Mesenteric fat pad (tissue), 1 donor: ENCODE data around the gene MEF2C. TPM values are rescaled to one million over a fixed set of nuclear protein-coding genes. Genes with fewer than 3 reads are reported as not detected.

Experiments used
- DNase-seq: peaks from one replicate; pipeline ENCODE4 v3.0.0-alpha.2; 2020; ENCODE audit warnings: low spot score
- total RNA-seq: library from RNA; stranded (reverse); fragmentation: NEBNext Ultra II Directional; extraction: Animal tissue kit (Norgen Biotek cat#: 25700); gene quantifications from one replicate; pipeline ENCODE4 v1.2.1, GENCODE V29; 2021
- donor health status: DM: yes; HTN: yes; CAD: no.

Gene MEF2C
- total RNA-seq, 1 donor from 2014 or later: 62.2 TPM

DNA sequence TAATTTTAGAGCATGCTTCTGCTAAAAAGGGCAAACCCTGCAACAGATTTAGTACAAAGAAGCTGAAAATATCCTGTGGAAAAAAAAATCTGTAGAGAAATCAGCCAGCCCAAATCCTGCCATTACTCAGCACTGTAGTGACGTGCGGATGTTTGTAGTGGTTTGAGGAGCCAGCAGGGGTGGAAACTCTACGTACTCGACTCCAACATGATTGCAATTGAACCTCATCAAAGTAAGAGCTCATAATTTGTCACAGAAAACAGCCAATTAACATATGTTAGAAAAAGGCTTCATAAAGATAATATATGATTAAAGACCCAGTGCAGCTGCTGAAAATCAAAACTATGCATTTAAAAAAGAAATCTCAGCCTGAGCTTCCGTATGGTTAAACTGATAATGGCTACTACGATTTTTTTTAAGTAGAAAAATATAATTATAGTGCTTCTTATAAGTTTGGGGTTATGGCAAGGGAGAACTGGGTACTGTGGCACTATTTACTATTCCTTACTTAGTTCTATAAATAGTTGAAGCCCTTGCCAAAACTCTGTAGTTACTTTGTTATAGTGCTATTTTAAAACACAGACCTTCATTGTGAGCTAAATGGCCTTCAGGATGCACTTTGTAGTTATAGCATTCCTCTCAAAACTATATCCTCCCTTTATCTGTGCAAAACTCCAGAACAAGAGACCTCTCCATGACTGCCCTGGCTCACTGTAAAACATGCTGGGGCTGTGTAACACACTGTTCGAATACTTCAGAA is 49.4 kb downstream of the MEF2C start:
- no peak for DNase-seq

DNA sequence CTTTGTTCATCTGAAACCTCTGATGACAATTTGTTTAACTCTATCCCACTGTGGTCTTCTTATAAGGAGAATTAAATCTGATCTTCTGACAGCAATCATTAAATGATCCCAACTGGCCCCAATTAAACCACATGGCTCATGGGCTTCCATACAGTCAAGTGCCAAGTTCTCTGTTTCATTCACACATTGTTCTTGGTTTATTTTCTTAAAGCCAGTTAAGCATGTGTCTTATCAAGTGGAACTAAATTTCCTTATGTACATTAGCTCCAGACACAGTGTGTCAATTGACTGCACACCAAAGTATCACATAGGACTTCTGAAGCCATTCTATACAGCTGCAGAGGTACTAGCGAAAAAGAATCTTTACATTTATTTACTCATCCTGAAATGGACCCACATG is 51.2 kb downstream of the MEF2C start:
- no peak for DNase-seq

DNA sequence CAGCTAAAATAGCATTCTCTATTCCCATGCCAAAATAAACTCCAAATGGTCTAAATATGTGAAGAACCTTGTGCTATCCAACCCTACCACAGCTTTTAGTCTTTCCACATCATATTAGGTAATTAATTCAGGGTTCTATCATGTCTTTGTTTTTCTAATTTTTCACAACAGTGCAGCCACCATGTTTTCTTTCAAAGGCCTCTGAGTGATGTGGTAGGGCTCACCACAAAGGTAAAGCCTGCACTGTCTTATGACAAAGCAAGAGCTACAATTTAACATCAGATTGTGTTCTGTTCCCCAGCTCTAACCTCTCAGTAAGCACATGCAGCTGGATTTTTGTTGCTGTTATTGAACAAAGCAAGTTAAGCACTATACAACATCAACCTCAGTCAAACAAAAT is 52.4 kb downstream of the MEF2C start:
- no peak for DNase-seq

DNA sequence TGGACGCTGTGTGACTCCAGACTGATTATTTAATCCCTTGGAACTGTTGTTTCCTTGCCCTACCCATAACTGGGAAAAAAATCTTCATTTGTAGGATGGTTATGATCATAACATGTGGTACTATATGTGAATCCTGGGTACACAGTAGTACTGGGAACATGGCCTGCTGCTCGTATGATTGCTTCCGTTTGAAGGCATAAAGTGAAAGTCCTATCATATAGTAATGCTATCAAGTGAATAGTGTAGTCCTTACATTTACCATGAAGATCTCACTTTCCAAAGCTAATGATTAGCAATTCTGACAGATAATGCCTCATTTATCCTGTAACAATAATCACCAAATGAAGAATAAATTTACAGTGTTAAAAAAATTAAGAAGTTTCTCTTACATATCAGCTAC is 53.2 kb downstream of the MEF2C start:
- no peak for DNase-seq

DNA sequence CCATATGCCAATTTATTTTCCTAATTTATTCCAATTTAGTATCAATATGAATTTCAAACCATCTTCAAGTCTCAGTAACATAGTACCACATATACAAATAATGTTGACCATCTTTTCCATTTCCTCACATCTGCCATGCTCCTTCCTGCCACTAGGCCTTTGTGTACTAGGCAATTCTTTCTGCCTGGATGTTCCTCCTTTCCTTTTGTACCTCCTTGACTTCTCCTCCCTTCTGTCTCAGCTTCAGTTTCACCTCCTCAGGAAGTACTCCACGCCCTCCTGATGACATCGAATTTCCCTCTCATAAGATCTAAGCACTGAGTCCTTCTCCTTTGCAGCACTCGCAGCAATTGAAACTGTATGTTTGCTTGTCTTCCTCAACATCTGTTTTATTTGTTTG is 53.9 kb downstream of the MEF2C start:
- no peak for DNase-seq

DNA sequence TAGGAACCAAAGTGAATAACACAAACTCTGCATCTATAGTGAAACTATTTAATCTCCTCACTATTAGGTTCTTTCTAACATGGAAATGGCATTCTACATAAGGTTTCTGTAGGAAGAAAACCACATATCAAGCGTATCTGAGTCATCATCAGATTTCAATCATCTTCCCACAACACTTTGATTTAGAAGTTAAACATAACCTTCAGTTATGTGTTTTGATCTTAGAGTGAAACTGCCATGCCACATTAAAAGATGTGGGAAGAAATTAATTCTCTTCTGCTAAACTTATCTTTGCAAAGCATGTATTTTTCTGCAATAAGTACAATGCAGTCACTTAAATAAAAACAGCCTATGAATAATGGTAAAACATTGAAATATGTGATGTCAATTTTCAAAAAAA is 55.0 kb downstream of the MEF2C start:
- DNase-seq: no peak

DNA sequence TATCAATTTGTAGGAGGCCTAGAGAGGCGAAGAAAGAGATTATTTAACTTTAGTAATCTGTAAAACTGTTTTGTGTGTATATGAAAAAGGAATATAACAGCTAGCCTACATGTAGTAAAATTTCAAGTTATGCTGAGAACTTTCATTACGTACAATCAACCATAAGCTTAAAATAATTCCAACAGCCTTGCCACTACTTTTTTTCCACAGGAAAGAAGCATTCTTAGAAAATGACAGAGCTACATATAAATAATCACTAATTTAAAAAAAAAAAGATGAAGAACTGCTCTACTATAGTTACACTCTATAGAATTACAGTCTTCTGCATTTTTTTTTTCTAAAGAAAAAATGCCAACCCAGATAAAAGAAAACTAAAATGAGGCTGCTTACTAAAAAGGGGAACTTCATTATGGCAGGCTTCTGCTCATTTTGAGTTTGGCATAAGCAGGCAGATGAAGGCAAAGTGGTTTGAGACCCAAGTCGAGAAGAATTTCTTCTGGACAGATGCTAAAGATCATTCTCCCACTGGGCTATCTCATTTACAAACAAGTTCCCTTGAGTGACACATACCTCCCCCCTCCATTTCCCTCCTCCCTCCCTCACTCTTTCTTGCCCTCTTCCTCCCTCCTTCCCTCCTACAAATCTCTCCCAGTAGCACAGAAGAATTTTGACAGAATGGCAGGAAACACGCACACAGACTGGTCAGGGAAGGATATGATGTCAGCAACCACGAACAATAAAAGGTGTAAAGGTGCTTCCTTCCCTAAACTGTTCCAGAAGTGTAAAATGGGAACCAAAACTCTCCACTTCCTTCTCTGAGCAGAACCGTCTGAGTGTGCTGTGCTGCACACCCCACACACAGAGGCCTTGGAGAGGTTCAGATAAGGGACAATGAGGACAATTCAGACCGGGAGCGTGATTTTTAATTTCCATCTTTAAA is 56.1 kb downstream of the MEF2C start:
- DNase-seq: no peak

DNA sequence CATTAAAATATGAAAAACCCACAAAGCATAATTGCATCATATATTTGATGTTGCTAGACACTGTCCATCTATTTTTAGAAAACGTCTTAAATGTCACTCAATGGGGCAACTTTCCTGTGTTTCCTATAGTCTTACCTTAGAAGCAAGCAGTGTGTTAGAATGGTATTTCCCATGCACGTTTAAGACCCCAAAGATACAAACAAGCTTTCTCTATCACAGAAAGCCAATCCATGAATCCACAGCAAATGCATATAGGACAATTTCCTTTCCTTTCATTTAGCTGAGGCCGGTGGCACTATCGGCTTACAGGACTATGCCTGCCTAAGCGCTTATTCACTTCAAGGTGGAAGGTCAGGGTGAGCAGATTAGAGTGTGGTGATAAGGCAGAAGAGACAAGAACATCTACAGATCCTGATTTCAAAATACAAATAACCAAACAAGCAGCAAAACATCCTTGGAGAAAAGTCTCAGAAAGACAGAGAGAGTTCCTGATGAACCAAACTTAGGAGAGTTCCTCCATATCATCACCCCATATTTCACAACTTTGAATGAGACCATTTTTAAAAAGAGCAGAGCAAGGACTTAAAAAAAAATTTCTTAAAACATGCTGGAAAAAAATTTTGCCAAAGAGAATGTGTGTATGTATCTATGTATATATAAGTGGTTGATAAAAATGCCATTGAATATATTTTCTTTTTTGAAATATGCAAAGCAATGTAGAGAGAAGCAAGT is 57.2 kb downstream of the MEF2C start:
- no peak for DNase-seq

DNA sequence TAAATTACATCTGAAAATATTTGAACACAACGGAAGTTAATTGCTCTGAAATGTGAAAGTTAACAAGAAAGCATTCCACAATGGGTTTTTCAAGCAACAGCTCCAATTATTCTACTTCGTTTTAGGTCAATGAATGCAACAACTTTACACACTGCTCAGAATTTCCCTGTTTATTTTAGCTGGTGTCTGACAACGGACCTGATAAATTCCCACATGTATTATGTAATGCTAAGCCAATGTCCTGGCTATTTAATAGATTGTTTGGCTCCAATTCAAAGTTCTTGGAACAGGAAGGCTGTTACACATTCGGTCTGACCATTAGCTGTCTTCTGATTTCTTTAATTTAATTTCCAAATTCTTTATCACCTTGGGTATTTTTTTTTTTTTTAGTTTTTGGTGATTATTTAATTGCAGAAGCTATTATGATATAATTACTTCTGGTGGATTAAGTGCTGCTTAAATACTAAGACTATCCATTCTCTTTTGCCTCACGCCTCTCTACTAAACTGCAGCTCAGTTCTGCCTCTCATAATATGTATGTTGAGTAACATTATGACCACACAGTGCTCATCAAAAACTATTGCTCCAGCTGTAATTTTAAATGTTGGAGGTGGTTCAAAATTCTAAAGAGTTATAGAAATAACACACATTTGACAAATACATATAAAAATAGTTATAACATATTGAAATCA is 57.9 kb downstream of the MEF2C start:
- DNase-seq: no peak

DNA sequence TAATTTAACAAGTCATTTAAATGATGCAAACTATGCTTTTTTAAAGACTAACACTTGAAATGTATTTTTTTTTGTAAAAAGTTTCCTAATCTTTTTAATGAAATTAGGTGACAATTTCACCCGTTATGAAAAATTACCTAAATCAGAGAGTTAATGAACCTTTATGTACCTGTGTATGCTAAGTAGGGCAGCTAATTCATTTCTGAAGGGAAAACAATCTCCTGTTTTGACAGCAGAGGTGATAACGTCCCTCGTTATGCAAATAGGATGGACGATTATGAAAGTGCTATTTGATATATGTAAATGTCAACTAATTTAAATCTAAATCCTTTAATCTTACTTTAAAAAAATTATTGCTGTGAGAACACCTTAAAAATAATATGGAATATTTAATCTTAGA is 58.8 kb downstream of the MEF2C start:
- DNase-seq: no peak

DNA sequence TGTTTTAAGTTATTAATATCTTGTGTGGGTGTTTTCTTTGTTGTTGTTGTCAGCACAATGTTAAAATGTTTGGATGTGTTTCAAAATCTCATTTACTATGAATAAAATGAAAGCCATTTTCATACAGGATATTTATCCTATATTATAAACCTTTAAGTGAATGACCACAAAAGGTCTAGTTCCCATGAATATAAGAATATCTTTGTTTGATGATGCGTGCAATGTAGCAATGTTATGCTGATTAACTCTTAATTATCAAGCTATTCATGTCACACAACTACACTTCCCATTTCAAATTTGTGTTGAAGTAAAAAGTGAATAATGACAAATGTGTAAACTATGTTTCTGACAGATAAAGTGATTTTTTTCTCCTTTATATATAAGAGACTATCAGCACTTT is 59.8 kb downstream of the MEF2C start:
- DNase-seq: no peak

DNA sequence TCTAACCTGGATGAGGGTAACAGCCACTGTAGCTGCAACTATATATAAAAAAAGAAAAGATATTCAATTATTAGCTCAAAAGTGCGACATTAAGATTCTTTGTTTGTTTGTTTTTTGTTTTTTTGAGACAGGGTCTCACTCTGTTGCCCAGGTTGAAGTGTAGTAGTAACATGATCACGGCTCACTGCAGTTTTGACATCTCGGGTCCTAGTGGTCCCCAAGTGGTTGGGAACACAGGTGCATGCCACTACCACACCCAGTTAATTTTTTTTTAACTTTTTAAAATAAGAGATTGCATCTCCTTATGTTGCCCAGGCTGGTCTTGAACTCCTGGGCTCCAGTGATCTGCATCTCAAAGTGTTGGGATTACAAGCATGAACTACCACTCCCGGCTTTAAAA is 61.8 kb downstream of the MEF2C start:
- no peak for DNase-seq

DNA sequence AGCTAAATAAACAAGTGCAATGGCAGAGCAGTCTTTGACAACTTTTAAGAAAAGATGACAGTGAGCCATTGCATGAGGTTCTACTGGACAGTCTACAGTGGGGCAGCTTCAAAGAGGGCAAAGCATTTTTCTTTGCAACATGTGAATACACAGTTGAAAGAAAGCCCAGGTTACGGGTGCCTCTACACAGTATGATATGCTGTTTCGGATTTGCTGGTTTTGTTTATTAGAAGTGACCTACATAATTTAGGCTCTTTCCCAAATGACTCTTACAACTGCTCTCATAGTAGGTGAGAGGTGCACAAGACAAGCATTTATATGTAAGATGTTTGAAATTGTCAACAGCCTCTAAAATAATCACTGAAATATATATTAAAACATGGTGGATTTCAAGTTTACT is 62.4 kb downstream of the MEF2C start:
- DNase-seq: no peak

DNA sequence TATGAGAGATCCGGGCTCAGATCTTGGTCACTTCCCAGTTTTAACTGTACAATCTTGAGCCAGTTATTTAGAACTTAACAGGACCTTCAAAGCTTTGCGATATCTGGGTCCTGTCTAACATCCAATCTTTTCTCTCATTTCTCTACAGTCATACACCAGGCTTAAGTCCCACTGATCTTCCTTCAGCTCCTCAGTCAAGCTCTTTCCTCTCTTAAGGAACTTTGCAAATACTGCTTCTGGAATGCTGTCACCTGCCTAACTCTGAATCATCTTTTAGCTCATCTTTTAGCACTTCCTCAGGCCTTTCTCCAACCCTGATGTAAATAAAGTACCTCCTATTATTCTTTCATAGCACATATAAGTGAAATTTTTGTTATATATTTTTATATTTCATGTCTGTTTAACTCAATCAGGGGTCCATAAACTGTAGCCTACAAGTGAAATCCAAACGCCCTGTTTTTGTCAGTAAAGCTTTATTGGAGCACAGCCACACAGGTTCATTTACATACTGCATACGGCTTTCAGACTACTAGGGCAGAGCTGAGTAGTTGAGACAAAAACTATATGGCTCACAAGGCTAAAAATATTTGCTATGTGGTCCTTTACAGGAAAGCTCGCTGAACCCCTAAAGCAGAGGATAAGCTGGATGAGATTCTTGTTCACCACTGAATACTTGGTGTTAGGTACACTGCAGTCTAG is 63.5 kb downstream of the MEF2C start:
- no peak for DNase-seq

DNA sequence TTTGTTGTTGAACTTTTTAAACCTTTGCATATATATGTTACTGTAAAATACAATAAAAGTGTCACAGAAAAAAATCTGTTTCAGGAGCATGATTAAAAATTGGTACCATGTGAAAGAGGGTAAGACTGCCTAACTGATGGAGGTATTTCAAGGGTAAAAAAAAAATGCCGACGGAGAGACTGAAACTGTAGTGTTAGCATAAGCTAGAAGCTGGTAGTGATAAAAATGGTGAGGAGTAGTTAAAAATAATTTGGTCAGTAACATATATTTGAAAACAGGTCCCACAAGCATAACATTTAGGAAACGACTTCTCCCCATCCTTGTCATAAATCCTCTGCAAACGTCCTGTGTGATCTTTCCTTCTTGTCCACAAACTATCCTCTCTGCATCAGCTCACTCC is 64.7 kb downstream of the MEF2C start:
- no peak for DNase-seq

DNA sequence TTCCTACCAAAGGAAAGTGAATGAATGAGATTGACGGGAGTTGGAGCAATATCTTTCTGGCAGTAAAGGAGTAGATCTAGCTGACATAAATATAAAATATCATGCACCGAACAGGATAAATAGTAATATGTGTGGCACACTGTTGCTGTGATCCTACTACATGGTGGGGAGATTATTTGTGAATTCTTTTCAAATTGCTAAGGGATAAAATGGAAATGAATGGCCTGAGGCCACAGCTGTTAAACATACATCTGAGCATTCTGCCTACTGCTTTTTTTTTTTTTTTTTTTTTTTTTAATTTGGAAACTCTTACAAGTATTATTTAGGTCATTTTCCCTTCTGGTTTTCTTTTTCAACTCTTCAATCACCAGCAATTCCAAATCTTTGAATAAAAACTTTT is 66.8 kb downstream of the MEF2C start:
- no peak for DNase-seq

DNA sequence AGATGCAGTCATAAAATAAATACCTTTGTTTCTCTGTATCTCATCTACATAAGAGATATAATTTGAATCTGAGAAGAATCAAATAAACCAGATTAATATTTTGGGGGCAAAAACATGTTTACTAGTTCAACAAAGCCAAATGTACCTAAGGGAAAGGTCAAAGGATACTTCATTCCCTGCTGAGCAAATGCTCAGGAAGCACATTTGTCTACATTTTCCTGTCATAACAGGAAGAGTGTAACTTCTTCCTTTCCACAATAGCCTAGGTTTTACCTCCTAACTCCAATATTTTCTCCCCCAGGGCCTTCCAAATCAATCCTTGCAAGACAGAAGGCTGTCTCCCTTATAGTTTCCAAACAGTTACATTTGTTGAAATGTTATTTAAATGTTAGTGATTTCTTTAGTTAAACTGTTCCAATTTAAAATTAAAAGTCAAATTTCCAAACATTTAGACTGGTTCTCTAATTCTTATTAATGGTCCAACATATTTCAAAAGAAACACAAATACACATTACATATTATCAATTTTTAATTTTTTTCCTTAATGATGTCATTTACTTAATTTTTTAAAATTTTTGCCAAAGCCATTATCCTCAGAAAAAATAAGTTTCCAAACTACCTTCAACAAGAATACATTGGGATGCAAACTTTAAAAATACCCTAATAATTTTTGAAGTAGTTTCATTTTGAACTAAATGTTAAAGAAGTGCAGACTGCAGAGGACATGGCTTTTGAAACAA is 67.8 kb downstream of the MEF2C start:
- no peak for DNase-seq

DNA sequence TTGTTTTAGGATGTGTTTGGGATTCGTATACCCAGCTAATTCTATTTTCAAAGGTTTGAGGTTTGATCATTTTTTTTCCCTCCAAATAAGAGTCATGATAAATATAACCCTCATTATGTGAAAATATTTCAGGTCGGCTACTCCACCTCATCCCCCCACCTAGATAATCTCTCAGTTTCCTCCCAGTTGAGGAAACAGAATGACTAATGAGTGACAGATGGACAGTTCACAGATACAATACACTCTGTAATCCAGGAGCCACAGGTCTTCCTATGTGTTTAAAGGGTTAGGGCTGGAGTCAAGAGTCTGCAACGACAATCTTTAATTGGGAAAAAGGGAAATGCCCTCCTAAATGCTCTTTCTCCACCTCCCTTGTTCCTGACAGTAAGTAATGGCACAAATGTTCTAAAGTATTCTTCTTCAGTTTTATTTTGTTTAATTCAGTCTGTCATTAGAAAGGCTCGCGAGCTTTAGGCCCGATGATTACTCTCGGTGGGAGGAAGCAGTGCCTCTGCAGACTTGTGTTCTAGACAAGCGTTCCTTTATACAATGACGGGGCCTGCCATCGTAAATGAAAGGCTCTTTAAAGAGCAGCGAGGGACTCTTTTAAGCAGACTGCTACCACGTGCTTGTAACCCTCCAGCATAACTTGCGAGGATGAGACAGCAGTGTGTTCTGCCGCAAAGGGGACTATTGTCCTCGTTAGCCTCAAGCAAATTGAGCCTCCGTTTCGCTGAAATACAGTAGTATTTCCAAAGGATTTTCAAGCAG is 69.0 kb downstream of the MEF2C start:
- no peak for DNase-seq

DNA sequence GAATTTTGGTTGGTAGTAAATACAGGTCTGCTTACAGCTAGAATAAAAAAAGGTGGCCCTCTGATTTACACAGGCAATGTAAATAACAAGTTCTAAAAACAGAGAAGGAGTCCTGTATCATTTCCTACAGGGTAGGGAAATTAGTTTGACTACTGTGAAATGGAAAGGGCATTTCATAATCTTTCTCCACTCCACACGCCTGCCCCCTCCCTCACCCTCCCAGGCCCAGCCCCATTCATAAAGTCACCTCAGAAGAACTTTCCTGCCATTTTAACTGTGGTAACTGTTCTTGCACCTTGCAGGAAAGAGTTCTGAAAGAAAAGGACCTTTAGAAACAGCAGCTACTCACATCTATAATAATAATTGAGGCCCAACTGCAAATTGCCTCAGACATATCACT is 69.7 kb downstream of the MEF2C start:
- DNase-seq: no peak
